HCT116 (cell line): ENCODE measurements around the gene APP. TPM values are rescaled to one million over a fixed set of nuclear protein-coding genes. Genes with fewer than 3 reads are reported as not detected.

Source experiments
- ATAC-seq: fragments of 200-7000 bp; cut with Tn5 transposase; 2 replicates; pipeline ENCODE4 v1.9.1; 2020; ENCODE audit warnings: mild to moderate bottlenecking, moderate library complexity
- BruUV-seq: library from RNA; stranded (reverse); fragments of 400-500 nt; replicated peaks from 2 replicates; lab custom pipeline; 2021; lab: Mats Ljungman, UMichigan
- CTCF ChIA-PET: fragments of 300-600 bp; sonication (Branson Sonifier 250); formaldehyde crosslinking; loops from one replicate; lab custom pipeline; 2021; ENCODE audit warnings: antibody characterized with exemption; lab: Charles Lee
- POLR2A ChIA-PET: fragments of 300-600, 350-600 bp; sonication (Branson Sonifier 250); formaldehyde crosslinking; loops from one replicate; lab custom pipeline; 2021; ENCODE audit warnings: antibody characterized with exemption; lab: Charles Lee
- RAD21 ChIA-PET, 2 experiments: fragments of 300-600 bp; sonication (Branson Sonifier 250); formaldehyde crosslinking; loops; one replicate each; lab custom pipeline; 2023; ENCODE audit warnings: low total read pairs in 2 of 2; ENCODE audit not compliant: uncharacterized antibody in 2 of 2, unreplicated experiment in 2 of 2, low non-redundant PET in 1 of 2; lab: Charles Lee
- DNase-seq: peaks from one replicate; pipeline ENCODE4 v3.0.0-alpha.2; 2010; ENCODE audit warnings: low read depth, low spot score
- H2AFZ ChIP-seq: fragments of 200-600 bp; shearing (Covaris generic), sonication (generic); 2 replicates; pipeline ENCODE4 v1.6.1; 2017; ENCODE audit warnings: low read depth, mixed run types, mixed read lengths, antibody characterized with exemption, low read length; ENCODE audit not compliant: poor library complexity, severe bottlenecking
- H3K27ac ChIP-seq: 2 replicates; pipeline ENCODE4 v1.5.1; 2012; ENCODE audit warnings: low read depth, low read length
- H3K27me3 ChIP-seq: fragments of 200-600 bp; sonication (generic); 2 replicates; pipeline ENCODE4 v1.6.1; 2016; ENCODE audit warnings: mixed run types, low read length, mixed read lengths; ENCODE audit not compliant: insufficient read depth
- H3K36me3 ChIP-seq, 2 experiments: fragments of 200-500 bp in 1 of 2; fragments of 200-600 bp in 1 of 2; sonication (Bioruptor generic) in 1 of 2; sonication (generic) in 1 of 2; 2 replicates each; pipeline versions ENCODE4 v1.5.1 to v1.6.1; 2014 to 2016; ENCODE audit warnings: low read length in 2 of 2, inconsistent platforms in 1 of 2, mixed read lengths in 1 of 2, mixed run types in 1 of 2; ENCODE audit not compliant: insufficient read depth in 2 of 2, control insufficient read depth in 1 of 2
- H3K4me1 ChIP-seq, 2 experiments: fragments of 200-600 bp in 1 of 2; sonication (generic) in 1 of 2; 2 replicates each; pipeline versions ENCODE4 v1.5.1 to v1.6.1; 2012 to 2017; ENCODE audit warnings: low read length in 2 of 2, inconsistent platforms in 1 of 2, mild to moderate bottlenecking in 1 of 2, mixed read lengths in 1 of 2, mixed run types in 1 of 2, moderate library complexity in 1 of 2; ENCODE audit not compliant: insufficient read depth in 2 of 2, control insufficient read depth in 1 of 2
- H3K4me2 ChIP-seq: fragments of 200-600 bp; sonication (generic); 2 replicates; pipeline ENCODE4 v1.6.1; 2017; ENCODE audit warnings: mixed run types, low read length, mixed read lengths
- H3K4me3 ChIP-seq, 2 experiments: fragments of 200-600 bp in 1 of 2; sonication (generic) in 1 of 2; replicated peaks in 1 of 2; 2 replicates each; pipeline ENCODE4 v1.5.1; 2011 to 2016; ENCODE audit warnings: low read length in 2 of 2, control low read depth in 1 of 2, low read depth in 1 of 2, mild to moderate bottlenecking in 1 of 2, mixed read lengths in 1 of 2, mixed run types in 1 of 2
- H3K79me2 ChIP-seq: fragments of 200-600 bp; sonication (generic); 2 replicates; pipeline ENCODE4 v1.6.1; 2017; ENCODE audit warnings: mild to moderate bottlenecking, mixed run types, low read length, moderate library complexity, mixed read lengths; ENCODE audit not compliant: insufficient read depth
- H3K9ac ChIP-seq: fragments of 200-600 bp; sonication (generic); 2 replicates; pipeline ENCODE4 v1.6.1; 2016; ENCODE audit warnings: low read length, mixed read lengths
- H3K9me2 ChIP-seq: fragments of 200-600 bp; sonication (generic), shearing (Covaris generic); 2 replicates; pipeline ENCODE4 v1.6.1; 2017; ENCODE audit warnings: mixed run types, mild to moderate bottlenecking, moderate library complexity; ENCODE audit not compliant: insufficient read depth
- H3K9me3 ChIP-seq, 2 experiments: fragments of 200-500 bp in 1 of 2; fragments of 200-600 bp in 1 of 2; sonication (Bioruptor generic) in 1 of 2; sonication (generic) in 1 of 2; 2 replicates each; pipeline ENCODE4 v1.6.1; 2014 to 2017; ENCODE audit warnings: low read length in 2 of 2, mixed read lengths in 2 of 2, inconsistent platforms in 1 of 2, low read depth in 1 of 2, mild to moderate bottlenecking in 1 of 2, mixed run types in 1 of 2, moderate library complexity in 1 of 2; ENCODE audit not compliant: control insufficient read depth in 1 of 2, insufficient read depth in 1 of 2
- H4K20me1 ChIP-seq: fragments of 200-600 bp; sonication (generic), shearing (Covaris generic); 2 replicates; pipeline ENCODE4 v1.6.1; 2017; ENCODE audit warnings: mixed run types, mild to moderate bottlenecking, moderate library complexity; ENCODE audit not compliant: insufficient read depth
- ATF3 ChIP-seq: IDR thresholded peaks from 2 replicates; pipeline ENCODE4 v1.6.1; 2012
- CEBPB ChIP-seq: IDR thresholded peaks from 2 replicates; pipeline ENCODE4 v1.6.1; 2012; ENCODE audit warnings: low read depth
- EGR1 ChIP-seq: IDR thresholded peaks from 2 replicates; pipeline ENCODE4 v1.6.1; 2012; ENCODE audit warnings: low read depth
- EZH2 ChIP-seq: fragments of 200-600 bp; sonication (generic); IDR thresholded peaks from 2 replicates; pipeline ENCODE4 v1.6.1; 2017; ENCODE audit warnings: antibody characterized with exemption, mixed run types
- FOSL1 ChIP-seq: IDR thresholded peaks from 2 replicates; pipeline ENCODE4 v1.6.1; 2012; ENCODE audit warnings: low read depth
- JUND ChIP-seq: IDR thresholded peaks from 2 replicates; pipeline ENCODE4 v1.6.1; 2012
- POLR2A ChIP-seq: IDR thresholded peaks from 2 replicates; pipeline ENCODE4 v1.7.0; 2011; ENCODE audit warnings: borderline replicate concordance; ENCODE audit not compliant: insufficient read depth, insufficient read length; ENCODE audit errors: extremely low read depth
- POLR2AphosphoS5 ChIP-seq: IDR thresholded peaks from 2 replicates; pipeline ENCODE4 v1.6.1; 2011; ENCODE audit warnings: mild to moderate bottlenecking, low read depth, low read length, moderate library complexity
- RAD21 ChIP-seq: IDR thresholded peaks from 2 replicates; pipeline ENCODE4 v1.6.1; 2012; ENCODE audit warnings: low read depth, mild to moderate bottlenecking
- SP1 ChIP-seq: IDR thresholded peaks from 2 replicates; pipeline ENCODE4 v1.6.1; 2012; ENCODE audit warnings: low read depth
- ZFX ChIP-seq: fragments of 450-650 bp; IDR thresholded peaks from 2 replicates; pipeline ENCODE4 v1.6.1; 2017
- ZNF274 ChIP-seq: fragments of 200-500 bp; sonication (Bioruptor generic); IDR thresholded peaks from 2 replicates; pipeline ENCODE4 v1.6.1; 2014; ENCODE audit warnings: mild to moderate bottlenecking, low read depth, low read length, inconsistent platforms
- intact Hi-C: fragments of 100-400 bp; cut with micrococcal nuclease; formaldehyde crosslinking; loops from 2 replicates; pipeline ENCODE4 v1.10.0; 2022
- total RNA-seq: library from RNA; stranded (reverse); gene quantifications from one replicate; pipeline ENCODE4 v1.2.1, GENCODE V29; 2021; ENCODE audit not compliant: unreplicated experiment

The APP gene
- total RNA-seq, 1 experiment from 2014 or later: 267 TPM

- Histone ChIP-seq H3K79me2 (no peaks in the 10 kb centered on the region), H3K9ac (no peak overlapping the region), H3K9me2 (no peaks in the 10 kb centered on the region)
- intact Hi-C loops: loop anchor here (10.0 kb wide), 1 partner anchor 363 kb away; the partner anchor contains the start of gene MRPL39
- POLR2A ChIA-PET: no interaction called here
- TF ChIP-seq ZFX: no peak
- TF ChIP-seq POLR2A: no peak
- no peak for TF ChIP-seq EZH2
- TF ChIP-seq ATF3: no peak
- TF ChIP-seq SP1: no peak
- TF ChIP-seq JUND: no peak
- no peak for TF ChIP-seq CEBPB
- TF ChIP-seq POLR2AphosphoS5: no peak
- no peak for TF ChIP-seq EGR1
- no peak for TF ChIP-seq FOSL1
- no peak for TF ChIP-seq ZNF274
- TF ChIP-seq RAD21: no peak
- TF ChIP-seq, all 23 proteins: peak for 0
- no peak overlapping the region for H3K4me2 ChIP-seq
- no peak overlapping the region for H2AFZ ChIP-seq
- no peaks in the 10 kb centered on the region for H3K9me3 ChIP-seq
- RAD21 ChIA-PET: no interaction called here
- no TSS peak for BruUV-seq
- H3K27me3 ChIP-seq: no peaks in the 10 kb centered on the region
- H4K20me1 ChIP-seq: no peaks in the 10 kb centered on the region
- no peak overlapping the region for H3K27ac ChIP-seq
- CTCF ChIA-PET: no interaction called here
- H3K36me3 ChIP-seq: peaks cover 2 to 3% of the 10 kb centered on the region in 2 experiments; a peak in 2 of 4 replicates
- H3K4me1 ChIP-seq: peaks cover 15 to 34% of the 10 kb centered on the region in 2 experiments
- H3K4me3 ChIP-seq: no peak overlapping the region
- ATAC-seq (no peak), DNase-seq (no peak)
These were observed 202.6 kb downstream of the APP start for GRCh38 chr21:25967901-25968438.
